HCT116 (cell line): ENCODE data around the gene LY86.

Experiments used
- EZH2 ChIP-seq: fragments of 200-600 bp; sonication (generic); IDR thresholded peaks from 2 replicates; pipeline ENCODE4 v1.6.1; 2017; ENCODE audit warnings: antibody characterized with exemption, mixed run types
- POLR2A ChIP-seq: IDR thresholded peaks from 2 replicates; pipeline ENCODE4 v1.7.0; 2011; ENCODE audit warnings: borderline replicate concordance; ENCODE audit not compliant: insufficient read depth, insufficient read length; ENCODE audit errors: extremely low read depth
- TCF7L2 ChIP-seq: IDR thresholded peaks from 2 replicates; pipeline ENCODE4 v1.7.0; 2011; ENCODE audit warnings: borderline replicate concordance, inconsistent platforms; ENCODE audit not compliant: insufficient read depth, insufficient read length; ENCODE audit errors: extremely low read depth
- ZNF274 ChIP-seq: fragments of 200-500 bp; sonication (Bioruptor generic); IDR thresholded peaks from 2 replicates; pipeline ENCODE4 v1.6.1; 2014; ENCODE audit warnings: mild to moderate bottlenecking, low read depth, low read length, inconsistent platforms
- TF ChIP-seq, protein P1 (sequence below), 3 experiments: fragments of 200-600 bp in 1 of 3; sonication (generic) in 1 of 3; IDR thresholded peaks in 2 of 3; conservative IDR thresholded peaks in 1 of 3; 2 replicates each; pipeline ENCODE4 v1.5.1; 2012 to 2017; ENCODE audit warnings: low read depth in 2 of 3, low read length in 2 of 3, antibody characterized with exemption in 1 of 3, borderline replicate concordance in 1 of 3, control low read depth in 1 of 3, mild to moderate bottlenecking in 1 of 3, mixed read lengths in 1 of 3, mixed run types in 1 of 3, moderate library complexity in 1 of 3; ENCODE audit not compliant: insufficient read depth in 1 of 3
- TF ChIP-seq, protein P2 (sequence below): IDR thresholded peaks from 2 replicates; pipeline ENCODE4 v1.6.1; 2012

- TF ChIP-seq, protein P1, sequence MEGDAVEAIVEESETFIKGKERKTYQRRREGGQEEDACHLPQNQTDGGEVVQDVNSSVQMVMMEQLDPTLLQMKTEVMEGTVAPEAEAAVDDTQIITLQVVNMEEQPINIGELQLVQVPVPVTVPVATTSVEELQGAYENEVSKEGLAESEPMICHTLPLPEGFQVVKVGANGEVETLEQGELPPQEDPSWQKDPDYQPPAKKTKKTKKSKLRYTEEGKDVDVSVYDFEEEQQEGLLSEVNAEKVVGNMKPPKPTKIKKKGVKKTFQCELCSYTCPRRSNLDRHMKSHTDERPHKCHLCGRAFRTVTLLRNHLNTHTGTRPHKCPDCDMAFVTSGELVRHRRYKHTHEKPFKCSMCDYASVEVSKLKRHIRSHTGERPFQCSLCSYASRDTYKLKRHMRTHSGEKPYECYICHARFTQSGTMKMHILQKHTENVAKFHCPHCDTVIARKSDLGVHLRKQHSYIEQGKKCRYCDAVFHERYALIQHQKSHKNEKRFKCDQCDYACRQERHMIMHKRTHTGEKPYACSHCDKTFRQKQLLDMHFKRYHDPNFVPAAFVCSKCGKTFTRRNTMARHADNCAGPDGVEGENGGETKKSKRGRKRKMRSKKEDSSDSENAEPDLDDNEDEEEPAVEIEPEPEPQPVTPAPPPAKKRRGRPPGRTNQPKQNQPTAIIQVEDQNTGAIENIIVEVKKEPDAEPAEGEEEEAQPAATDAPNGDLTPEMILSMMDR (IDR thresholded peaks at IDR 0.05 in 2 of 3, conservative IDR thresholded peaks at IDR 0.05 in 1 of 3; ENCODE audit: borderline replicate concordance in 1 of 3, insufficient read depth in 1 of 3, low read depth in 2 of 3, low read length in 2 of 3) = no peak
- TF ChIP-seq ZNF274 = no peak
- TF ChIP-seq POLR2A = no peak
- no peak for TF ChIP-seq TCF7L2
- no peak for TF ChIP-seq EZH2
- TF ChIP-seq, protein P2, sequence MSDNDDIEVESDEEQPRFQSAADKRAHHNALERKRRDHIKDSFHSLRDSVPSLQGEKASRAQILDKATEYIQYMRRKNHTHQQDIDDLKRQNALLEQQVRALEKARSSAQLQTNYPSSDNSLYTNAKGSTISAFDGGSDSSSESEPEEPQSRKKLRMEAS = no peak
Observed at GRCh38 chr6:6699741-6700367, 111.3 kb downstream of the LY86 start.
